GM21717 (cell line): ENCODE data around the gene IQSEC1.

Experiments used
- ATAC-seq: cut with Tn5 transposase; IDR thresholded peaks from one replicate; pipeline ENCODE4 v1.9.1; 2021; ENCODE audit warnings: mild to moderate bottlenecking, moderate library complexity; ENCODE audit not compliant: unreplicated experiment

Gene IQSEC1

DNA sequence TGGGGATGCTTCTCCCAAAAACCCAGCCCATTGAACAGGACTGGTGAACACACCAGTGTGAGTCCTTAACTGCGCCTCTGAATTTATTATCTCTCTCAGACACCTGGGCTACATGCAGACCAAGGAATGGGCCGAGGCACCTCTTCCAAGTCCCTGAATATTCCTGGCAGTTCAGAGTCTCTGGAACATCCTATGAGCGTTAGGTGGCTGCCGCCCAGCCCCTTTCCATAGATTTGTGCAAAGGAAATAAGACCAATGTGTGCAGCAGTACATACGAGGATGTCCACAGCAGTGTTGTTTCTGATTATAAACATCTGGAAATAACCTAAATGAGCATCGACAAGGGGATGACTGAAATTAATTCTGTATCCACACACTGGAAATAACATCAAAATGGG lies 127.0 kb downstream of the IQSEC1 start:
- no peak for ATAC-seq

DNA sequence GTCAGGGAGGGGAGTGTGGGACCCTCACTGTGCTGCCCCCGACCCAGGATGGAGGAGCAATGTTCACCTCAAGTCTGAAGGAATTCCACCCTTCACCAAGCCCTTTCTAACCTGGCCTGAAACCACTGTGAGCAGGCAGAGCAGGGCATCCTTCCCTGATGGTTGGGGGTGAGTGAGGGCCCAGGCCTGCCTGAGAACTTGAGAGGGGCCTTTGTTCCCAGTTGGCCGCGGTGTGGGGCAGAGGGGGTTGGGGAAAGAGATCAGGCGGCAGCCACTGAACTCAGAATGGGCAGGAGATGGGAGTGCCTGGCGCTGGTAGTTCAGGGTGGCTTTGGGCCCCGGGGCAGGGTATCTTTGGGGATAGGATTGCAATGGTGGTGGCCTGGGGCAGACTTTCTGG lies 128.4 kb downstream of the IQSEC1 start:
- no peak for ATAC-seq

DNA sequence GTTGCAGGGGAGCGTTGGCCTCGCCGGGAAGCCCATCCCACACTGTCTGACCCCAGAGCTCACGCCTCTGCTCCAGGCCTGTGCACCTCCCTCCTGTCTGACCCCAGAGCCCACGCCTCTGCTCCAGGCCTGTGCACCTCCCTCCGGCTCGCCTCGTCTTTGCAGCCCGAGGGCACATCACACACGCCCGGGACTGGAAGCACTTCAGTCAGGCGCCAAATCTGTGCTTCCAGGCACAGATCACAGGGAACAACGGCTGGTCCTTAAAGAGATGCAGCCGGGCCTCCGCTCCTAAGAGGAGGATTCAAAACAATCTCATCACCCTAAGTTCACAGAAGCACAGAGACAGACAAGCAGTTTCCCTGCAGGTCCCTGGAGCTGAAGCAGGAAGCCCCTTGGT lies 128.8 kb downstream of the IQSEC1 start:
- no peak for ATAC-seq

DNA sequence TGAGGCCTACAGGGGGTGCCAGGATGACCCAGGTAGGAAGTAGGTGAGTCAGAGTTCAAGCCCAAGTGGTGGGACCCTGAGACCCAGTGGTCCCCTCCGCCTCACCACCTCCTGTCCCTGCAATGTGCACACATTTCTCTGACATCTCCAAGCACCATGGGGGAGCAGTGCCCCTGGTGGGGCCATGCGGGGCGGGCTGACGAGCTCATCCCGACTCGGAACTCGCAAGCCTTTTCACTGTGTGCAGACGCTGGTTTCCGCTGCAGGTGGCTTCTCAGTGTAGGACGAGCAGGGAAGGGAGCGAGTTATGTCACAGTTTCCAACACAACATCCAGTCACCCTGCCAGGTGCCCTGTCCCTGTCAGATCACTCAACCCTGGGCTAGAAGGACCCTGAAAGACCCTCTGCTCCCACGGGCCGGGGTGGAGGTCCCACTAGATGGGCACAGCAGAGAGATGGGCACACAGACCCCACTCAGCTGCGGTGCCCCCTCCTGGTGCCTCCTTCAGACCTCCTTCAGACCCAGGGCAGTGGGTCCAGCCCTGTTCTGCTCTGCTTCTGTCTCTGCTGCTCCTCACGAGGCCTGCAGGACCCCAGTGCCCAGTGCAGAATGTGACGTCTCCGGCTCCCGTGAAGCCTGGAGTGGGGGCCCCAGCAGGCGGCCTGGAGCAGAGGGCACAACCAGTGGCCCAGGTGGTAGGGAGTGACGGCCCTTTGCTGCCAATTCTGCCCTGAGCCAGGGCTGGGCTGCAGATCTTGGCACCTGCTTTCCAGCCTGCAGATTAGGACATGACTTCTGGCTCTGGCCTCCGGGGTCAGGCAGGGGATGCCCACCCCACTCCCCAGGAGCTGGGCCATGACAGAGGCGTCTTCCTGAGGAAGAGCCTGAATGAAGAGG lies 129.9 kb downstream of the IQSEC1 start:
- ATAC-seq: no peak

DNA sequence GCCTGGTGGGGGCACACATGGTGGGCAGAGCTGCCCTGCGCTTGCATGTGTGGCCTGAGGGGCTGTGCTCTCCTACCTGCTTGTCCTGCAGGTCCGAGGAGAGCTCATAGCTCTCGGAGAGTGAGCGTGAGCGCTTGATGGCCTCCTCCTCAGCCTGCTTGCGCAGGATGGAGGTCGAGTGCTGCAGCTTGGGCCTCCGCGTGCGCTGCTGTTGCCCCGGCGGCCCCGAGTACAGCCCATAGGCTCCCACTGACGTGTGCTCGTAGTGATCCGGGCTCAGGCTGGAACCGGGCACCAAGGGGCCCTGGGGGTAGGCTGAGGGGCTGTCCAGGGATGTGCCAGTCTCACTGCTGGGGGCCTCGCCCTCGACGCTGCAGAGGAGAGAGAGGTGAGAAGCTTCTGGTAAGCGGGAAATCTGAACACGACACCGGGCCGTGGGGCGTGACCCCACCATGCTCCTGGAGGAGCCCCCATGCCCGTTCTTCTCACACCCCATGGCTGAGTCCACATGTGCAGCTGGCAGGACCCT lies 131.7 kb downstream of the IQSEC1 start:
- ATAC-seq: no peak

DNA sequence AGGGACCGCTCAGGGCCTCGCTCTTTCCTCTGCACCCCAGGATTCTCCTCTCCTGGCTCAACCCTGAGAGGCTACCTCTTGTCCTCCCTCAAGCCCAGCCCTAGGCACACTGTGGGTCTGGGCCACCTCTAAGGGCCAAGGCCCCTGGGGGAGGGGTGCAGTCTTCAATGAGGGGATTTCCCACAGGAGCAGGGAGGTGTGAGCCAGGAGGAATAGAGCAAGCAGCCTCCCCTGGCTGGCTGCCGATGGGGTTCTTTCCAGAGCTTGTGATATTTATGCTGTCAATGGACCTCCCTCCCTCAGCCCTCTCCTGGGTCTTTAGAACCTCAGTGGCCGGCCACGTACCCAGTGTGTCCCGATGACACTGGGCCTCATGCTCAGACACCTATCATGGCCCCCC lies 132.4 kb downstream of the IQSEC1 start:
- no peak for ATAC-seq

DNA sequence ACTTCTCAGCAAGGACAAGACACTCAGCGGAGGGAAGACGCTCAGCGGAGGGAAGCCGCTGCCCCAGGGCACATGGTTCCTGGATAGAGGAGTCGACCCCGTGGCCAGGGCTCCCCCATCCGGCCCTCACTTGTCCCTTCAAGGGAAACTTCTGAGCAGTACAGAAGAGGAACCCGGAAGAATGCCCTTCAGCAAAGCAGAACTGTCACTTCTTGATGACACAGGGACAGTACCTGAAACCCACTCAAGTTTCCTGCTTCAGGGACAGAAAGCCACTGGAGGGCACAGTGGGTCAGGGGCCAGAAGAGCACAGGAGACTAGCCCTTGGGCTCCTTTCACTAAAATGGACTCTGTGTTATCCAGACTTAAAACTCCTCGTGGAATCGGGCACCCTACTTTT lies 134.1 kb downstream of the IQSEC1 start:
- no peak for ATAC-seq

DNA sequence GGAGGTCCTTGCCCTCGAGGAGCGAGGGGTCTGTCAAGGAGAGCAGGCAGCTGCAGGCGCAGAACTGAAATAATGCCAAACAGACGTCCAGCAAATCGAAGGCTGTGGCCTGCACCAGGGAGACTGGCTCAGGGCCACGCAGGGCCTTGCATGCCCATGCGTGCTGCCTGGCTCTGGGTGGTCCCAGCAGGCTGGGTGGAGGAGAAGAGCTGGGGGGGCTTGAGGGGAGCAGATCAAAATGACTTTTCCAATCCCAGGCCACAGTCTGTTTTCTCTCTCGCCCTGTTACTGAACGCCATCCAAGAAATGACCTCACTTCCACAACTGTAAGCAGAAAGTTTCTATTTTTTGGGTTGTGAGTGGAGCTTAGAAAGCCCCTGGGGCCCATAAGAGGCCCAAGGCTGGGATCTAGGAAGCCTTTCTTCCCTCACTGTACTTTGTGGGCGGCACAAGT lies 134.9 kb downstream of the IQSEC1 start:
- no peak for ATAC-seq

DNA sequence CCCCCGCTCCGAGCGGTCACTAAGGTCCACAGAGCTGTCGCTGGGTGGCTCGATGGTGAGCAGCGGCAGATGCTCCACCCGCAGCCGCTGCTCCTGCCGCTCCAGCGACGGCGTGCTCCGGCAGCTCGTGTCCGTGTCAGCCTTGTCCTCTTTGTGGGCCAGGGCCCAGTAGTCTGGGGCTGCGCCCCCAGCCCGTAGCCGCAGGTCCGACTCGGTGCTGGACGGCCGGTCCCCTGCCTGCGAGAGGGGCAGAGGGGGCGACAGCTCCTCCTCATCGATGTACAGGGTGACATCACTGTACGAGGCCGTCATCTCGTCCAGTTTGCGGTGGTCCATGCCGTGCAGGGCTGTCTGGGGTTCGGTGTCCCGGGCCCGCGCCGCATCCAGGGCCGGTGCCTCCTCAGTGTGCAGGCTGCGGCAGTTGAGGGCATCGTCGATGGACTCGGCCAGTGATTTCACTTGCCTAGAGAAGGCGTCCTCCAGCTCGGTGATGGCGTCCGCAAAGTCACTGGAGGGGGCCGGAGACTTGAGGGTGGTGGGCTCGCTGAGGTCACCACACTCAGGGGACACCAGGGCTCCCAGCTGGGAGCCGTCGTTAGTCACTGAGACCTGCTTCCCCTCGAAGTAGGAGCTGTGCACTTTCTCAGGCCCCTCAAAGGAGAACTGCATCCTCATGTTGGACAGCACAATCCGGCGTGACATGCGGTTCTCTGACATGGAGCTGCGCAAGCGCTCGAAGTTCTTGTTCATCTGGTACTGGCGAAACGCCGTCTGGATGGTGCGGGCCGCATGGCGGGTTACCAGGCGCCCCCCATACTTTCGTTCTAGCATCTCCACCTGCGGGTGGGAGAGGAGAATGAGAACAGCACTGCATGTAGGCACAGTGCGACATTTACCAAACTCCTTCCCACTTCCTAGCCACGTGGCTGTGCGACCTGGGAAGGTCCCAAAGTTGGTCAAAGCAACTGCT lies 137.1 kb downstream of the IQSEC1 start:
- ATAC-seq: no peak

DNA sequence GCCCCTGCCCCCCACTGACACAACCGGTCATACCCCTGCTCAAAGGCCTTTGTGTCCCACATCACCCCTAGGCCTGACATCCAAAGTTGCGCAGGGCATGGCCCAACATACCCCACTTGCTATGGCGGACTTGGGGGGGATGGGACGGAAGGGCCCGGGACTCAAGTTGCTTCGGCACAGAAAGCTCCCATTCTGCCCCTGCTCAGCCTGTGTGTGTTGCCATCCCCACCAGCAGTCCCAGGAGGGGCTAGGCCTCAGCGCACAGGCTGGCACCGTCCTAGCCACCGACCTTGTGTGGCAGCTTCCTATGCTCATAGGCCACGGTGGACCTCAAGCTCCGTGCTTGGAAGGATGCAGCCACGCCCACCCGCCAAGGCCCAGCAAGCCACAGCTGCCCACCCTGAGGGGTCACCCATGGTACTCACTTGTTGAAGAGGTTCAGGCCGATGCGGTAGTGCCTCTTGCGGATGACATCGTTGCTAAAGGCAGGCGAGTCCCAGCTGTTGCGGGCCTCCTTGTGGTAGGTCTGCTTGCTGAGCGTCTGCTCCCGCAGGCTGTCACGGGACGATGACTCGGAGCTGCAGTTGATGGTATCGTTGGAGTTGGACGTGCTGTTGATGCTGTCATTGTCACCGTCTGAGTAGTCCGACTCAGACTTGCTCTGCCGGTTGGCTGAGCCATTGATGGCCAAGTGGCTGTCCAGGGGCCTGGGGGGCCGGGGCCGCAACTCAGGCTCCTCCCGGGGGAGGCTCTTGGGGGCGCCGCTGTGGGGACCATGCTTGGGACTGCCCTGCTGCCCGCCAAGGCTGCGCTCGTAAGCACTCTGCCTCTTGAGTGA lies 138.0 kb downstream of the IQSEC1 start:
- no peak for ATAC-seq

DNA sequence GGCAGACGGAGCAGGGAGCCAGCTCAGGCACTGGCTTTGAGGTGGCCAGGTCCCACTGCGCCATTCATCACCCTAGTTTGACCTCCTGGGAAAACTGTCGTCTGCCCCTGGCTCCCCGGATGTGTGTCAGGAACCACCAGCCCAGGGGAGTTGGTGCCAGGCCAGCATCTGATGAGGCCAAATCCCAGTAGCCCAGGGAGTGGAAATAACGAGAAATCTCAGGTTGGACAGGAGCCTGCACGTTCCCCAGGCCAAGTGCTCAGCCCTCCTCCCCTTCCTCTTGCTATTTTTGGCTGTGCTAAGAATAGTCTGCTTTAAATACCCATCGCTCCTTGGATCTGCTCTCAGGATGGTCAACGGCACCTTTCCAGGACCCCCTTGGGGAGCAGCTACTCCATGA lies 138.8 kb downstream of the IQSEC1 start:
- ATAC-seq: no peak

DNA sequence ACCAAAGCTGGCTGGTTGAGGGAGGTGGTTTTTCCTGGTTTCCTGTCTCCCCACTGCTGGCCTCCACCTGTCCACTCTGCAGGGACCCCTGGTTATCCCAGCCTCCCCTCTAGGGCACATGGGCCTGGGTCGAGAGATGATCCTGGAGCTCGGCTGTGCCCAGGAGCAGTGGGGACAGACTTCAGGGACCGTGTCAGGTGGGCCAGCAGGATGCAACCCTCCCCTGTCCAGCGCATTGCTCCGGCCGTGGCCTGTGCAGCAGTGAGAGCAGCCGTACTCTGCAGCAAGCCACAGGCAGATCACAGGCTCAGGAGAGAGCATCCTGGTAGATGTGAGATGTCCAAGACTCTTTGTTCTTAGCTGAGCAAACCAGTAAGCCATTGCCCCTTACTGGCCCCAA lies 139.3 kb downstream of the IQSEC1 start:
- ATAC-seq: no peak

DNA sequence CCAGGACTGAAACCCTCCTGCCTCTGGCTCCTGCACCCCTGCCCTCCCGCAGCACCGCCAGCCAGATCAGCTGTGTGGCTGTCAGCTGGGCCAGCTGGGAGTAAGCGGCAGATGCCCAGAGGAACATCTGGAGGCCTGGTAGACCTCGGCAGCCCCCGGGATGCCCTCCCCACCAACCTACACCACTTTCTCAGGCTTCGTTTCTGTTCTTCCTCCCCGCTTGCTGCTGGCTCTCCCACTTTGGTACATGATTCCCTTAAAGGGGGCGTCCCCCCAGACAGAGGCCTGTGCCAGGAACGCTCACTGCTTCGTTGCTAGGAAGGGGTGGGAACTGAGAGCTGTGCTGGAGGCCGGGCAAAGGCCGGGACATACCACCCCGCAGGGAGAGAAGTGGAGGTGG lies 140.5 kb downstream of the IQSEC1 start:
- ATAC-seq: no peak

DNA sequence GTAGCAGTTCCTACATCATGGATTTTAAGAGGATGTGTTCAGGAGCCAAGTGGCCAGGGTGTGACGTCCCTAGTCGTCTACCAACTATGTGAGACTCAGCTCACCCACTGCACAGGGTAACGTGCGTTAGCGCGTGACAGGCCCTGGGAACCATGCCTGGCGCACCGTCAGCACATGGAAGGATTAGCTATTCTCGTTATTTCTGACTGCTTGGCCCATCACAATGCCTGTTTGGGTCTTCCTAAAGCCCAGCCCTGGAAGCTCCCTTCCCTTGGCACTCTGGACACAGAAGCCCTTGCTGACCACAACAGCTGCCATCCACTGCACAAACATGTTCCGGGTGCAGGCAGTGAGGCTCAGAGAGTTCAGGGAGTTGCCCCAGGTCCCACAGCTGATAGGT lies 140.9 kb downstream of the IQSEC1 start:
- ATAC-seq: no peak

DNA sequence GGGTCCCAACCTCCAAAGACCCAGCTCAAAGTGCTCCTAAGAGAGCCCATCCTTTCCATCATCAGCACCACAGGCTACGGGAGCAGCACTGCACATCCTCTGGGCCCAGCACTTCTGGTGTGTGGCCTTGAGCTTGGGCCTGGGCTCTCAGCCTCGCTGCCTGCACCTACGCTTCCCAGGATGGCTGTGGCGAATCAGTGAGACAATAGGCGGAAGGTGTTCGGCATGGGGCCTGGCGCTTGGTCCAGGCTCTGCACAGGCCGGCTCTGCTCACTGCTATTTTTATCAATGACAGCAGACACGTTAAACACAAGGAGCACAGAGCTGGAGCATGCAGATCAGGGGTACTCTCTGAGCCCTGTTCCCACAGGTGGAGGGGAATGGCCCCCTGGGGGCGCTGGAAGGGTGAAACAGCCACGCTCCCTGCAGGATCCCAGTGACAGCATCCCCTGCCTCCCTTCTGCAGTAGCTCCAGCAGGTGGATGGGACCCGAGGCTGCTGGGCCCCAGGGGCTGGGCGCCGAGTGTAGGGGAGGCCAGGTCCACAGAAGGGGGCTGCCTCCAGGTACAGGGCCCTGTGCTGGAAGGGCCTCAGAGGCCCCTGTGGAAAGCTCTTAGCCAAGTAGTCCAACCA lies 141.8 kb downstream of the IQSEC1 start:
- ATAC-seq: no peak

DNA sequence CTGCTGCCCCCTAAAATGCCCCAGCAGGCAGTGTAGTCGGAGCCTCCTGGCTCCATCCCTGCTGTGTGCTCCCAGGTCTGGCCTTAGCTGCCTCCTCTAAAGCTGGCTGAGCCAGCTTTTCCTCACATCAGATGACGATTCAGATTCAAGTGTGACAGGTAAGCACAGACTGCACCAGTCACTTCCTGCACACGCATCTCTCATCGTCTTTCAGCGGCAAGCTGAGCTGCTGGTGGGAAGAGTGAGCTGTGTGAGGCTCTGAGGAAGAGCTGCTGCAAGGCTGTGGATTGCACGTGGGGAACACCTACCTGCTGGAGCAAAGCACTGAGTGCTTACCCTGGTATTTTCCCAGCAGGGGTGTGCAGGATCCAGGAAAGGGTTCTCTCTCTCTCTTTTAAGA lies 143.4 kb downstream of the IQSEC1 start:
- no peak for ATAC-seq

DNA sequence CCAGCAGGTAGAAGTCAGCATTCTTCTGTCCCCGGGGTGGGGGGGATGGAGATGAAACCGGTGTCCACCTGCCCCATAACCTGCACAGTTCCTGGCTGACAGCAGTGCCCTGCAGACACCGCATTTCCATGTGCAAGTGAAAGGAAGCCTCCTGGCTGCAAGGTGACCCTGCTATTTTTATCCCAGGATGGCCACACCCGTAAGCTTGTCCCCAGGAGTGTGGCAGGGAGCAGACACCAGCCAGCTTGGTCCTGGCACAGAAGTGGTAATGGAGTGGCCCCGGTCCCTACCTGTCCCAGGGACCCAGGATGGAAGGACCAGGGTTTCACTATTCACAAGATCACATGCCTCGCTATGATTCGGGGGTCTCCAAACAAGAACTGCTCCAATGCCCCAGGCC lies 146.6 kb downstream of the IQSEC1 start:
- ATAC-seq: no peak

DNA sequence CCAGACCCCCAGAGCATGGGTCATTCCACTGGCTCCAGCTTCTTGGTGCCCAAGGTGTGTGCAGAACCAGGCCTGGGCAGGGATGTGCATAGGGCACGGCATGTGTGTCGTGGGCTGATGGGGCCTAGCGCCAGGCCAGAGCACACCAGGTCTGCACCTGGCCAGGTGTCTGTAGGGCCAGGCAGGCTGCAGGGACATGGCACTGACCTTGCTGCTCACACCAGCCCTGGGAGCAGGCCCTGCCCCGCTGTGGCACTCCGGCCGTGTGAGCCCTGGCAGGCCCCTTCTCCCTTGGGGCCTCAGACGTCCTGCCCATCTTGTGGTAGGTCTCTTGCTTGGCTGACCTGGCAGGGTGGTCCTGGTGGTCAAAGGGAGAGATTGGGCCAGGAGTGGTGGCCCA lies 147.6 kb downstream of the IQSEC1 start:
- no peak for ATAC-seq

DNA sequence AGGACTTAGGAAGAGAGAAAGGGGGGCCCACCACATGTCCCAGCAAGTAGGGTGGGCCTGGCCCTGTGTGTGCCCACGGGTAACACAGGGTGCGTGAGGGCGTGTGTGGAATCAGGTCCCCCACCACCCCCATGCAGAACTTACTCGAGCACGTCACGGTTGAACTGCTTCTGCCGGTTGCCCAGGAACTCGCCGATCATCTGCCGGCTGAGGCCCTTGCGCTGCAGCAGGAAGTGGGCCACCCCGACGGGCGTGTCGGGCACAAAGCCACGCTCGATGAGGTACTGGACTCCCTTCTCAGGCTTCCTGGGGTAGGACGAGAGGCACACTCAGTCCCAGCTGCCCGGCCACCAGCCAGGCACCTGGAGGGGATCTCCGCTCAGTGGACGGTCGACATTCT lies 148.8 kb downstream of the IQSEC1 start:
- ATAC-seq: no peak

DNA sequence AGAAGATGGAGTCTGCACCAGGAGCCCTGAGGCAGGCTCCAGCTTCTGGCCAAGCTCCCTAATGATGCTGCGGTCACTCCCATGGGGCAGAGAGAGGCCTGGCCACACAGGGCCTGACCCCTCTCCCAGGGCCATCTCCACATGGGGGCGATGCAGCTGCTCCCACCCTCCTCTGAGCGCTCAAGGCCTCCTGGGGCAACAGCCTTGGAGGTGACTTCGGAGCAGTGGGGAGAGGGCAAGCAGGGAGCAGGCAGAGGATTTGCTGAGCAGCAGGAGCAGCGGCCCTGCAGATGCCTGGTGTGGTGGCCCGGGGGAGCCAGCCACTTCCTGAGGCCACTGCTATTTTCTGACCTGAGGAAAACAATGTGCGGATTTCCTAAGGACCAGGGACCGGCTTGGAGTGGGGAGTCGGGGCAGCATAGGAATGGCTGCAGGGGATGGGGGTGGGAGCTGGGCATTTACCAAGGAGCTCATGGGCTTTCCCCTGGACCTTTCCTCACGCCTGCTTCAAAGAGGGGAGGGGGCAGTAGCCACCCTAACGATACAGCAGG lies 150.3 kb downstream of the IQSEC1 start:
- ATAC-seq: no peak
